H1 (cell line): ENCODE data around the gene OR8B8.

Experiments used
- EP300 ChIP-seq, 2 experiments: IDR thresholded peaks; 1 replicate in 1 of 2; 2 replicates in 1 of 2; pipeline ENCODE4 v1.6.1; 2011 to 2012; ENCODE audit warnings: low read depth in 2 of 2, low read length in 2 of 2, mild to moderate bottlenecking in 2 of 2, borderline replicate concordance in 1 of 2, inconsistent platforms in 1 of 2, moderate library complexity in 1 of 2
- EZH2 ChIP-seq: fragments of 200-600 bp; sonication (generic); IDR thresholded peaks from 2 replicates; pipeline ENCODE4 v1.7.1; 2012; ENCODE audit warnings: low read depth, mild to moderate bottlenecking, moderate library complexity, low read length, inconsistent platforms; ENCODE audit not compliant: severe bottlenecking
- GTF2F1 ChIP-seq: IDR thresholded peaks from 2 replicates; pipeline ENCODE4 v1.6.1; 2012; ENCODE audit warnings: low read depth, low read length, improper control_type of control experiment, borderline replicate concordance
- HDAC2 ChIP-seq, 2 experiments: fragments of 300-600 bp in 1 of 2; sonication (generic) in 1 of 2; IDR thresholded peaks; 2 replicates each; pipeline ENCODE4 v1.6.1; 2011 to 2012; ENCODE audit warnings: low read depth in 2 of 2, low read length in 2 of 2, mild to moderate bottlenecking in 2 of 2, moderate library complexity in 2 of 2, borderline replicate concordance in 1 of 2, inconsistent platforms in 1 of 2
- POLR2A ChIP-seq, 2 experiments: IDR thresholded peaks; 1 replicate in 1 of 2; 2 replicates in 1 of 2; pipeline ENCODE4 v1.6.1; 2011; ENCODE audit warnings: low read depth in 2 of 2, low read length in 2 of 2, mild to moderate bottlenecking in 2 of 2; ENCODE audit errors: control extremely low read depth in 1 of 2
- POLR2AphosphoS5 ChIP-seq: IDR thresholded peaks from 2 replicates; pipeline ENCODE4 v1.6.1; 2011; ENCODE audit warnings: low read depth, low read length
- YY1 ChIP-seq: IDR thresholded peaks from 2 replicates; pipeline ENCODE4 v1.6.1; 2011; ENCODE audit warnings: low read depth, mild to moderate bottlenecking, low read length
- TF ChIP-seq, protein P1 (sequence below), 3 experiments: IDR thresholded peaks; 1 replicate in 2 of 3; 2 replicates in 1 of 3; pipeline versions ENCODE4 v1.5.1 to v1.6.1; 2011; ENCODE audit warnings: low read length in 3 of 3, mild to moderate bottlenecking in 3 of 3, inconsistent platforms in 2 of 3, low read depth in 1 of 3, moderate library complexity in 1 of 3; ENCODE audit not compliant: insufficient read depth in 1 of 3; ENCODE audit errors: control extremely low read depth in 1 of 3

DNA sequence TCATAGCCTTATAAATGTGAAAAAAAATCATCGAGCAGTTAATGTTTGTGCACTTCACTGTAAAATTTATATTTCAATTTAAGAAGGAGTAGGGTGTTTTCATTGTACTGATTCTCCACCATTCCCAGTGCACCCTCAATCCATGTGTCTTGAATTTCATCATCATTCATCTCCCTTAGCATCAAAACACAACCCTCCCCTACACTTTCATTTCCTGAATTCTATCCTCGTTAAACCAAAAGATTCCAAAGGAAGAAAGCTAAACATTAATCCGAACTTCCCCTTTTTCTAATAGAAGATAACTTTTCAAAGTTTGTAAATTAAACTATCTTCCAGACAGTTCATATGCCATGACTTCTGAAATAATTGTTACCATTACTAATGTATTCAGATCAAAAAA, 34.1 kb upstream of the OR8B8 start:
- TF ChIP-seq, protein P1, sequence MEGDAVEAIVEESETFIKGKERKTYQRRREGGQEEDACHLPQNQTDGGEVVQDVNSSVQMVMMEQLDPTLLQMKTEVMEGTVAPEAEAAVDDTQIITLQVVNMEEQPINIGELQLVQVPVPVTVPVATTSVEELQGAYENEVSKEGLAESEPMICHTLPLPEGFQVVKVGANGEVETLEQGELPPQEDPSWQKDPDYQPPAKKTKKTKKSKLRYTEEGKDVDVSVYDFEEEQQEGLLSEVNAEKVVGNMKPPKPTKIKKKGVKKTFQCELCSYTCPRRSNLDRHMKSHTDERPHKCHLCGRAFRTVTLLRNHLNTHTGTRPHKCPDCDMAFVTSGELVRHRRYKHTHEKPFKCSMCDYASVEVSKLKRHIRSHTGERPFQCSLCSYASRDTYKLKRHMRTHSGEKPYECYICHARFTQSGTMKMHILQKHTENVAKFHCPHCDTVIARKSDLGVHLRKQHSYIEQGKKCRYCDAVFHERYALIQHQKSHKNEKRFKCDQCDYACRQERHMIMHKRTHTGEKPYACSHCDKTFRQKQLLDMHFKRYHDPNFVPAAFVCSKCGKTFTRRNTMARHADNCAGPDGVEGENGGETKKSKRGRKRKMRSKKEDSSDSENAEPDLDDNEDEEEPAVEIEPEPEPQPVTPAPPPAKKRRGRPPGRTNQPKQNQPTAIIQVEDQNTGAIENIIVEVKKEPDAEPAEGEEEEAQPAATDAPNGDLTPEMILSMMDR (IDR thresholded peaks at IDR 0.05; ENCODE audit: control extremely low read depth in 1 of 3, insufficient read depth in 1 of 3, low read depth in 1 of 3, low read length in 3 of 3), result no peak
- TF ChIP-seq HDAC2 (IDR thresholded peaks at IDR 0.05; ENCODE audit: borderline replicate concordance in 1 of 2, low read depth in 2 of 2, low read length in 2 of 2) (no peak), GTF2F1 (no peak), POLR2AphosphoS5 (no peak), YY1 (no peak), EP300 (IDR thresholded peaks at IDR 0.05; ENCODE audit: borderline replicate concordance in 1 of 2, low read depth in 2 of 2, low read length in 2 of 2) (no peak), POLR2A (IDR thresholded peaks at IDR 0.05; ENCODE audit: control extremely low read depth in 1 of 2, low read depth in 2 of 2, low read length in 2 of 2) (no peak), EZH2 (no peak)
